ENCODE measurements around the gene RSPH9. TPM values are rescaled to one million over a fixed set of nuclear protein-coding genes. Genes with fewer than 3 reads are reported as not detected.

The RSPH9 gene
- total and polyA plus RNA-seq, 2 donors (not counting 3 experiments of a cell fraction or from before 2014, with no cell fraction given): 0.18 to 0.27 TPM

DNA sequence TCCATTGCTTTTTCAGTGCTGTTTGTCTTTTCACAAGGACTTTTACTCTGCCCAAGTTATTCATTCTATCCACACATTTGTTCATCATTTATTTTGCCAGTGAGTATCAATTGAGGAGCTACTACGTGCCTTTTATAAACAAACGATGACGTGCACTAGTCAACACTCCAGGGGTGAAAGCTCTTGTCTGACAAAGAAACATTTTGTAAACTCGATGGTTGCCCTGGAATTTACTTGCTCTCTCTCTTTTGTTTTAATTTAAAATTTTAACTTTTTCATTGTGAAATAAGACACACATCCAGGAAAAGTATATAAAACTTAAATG, 51.1 kb downstream of the RSPH9 start:
- dilution Hi-C loops (cut with MboI; ENCODE audit: extremely low pct_ligation_motif_present, low sequenced_read_pairs): no loop called here
- peaks cover 24% of the 10 kb centered on the region for H3K4me1 ChIP-seq (ENCODE audit: control insufficient read depth, extremely low read depth, insufficient read depth, low read length)
- POLR2A ChIA-PET: no interaction called here

More for the DNA sequence above, 51.1 kb downstream of the RSPH9 start:
- no TSS peak for BruUV-seq (replicated peaks)
- Histone ChIP-seq H3K9me3 (replicated peaks; ENCODE audit: control insufficient read depth, insufficient read depth, low read length) (no peaks in the 10 kb centered on the region), H3K27me3 (ENCODE audit: control insufficient read depth in 2 of 2, insufficient read depth in 2 of 2, low read length in 2 of 2) (no peaks in the 10 kb centered on the region), H3K9ac (replicated peaks; ENCODE audit: extremely low read depth, insufficient read depth, low read length) (no peak overlapping the region), H3K36me3 (ENCODE audit: control insufficient read depth in 2 of 2, extremely low read depth in 1 of 2, insufficient read depth in 2 of 2, low read length in 2 of 2) (no peaks in the 10 kb centered on the region), H3K9me1 (replicated peaks; ENCODE audit: control insufficient read depth, extremely low read depth, insufficient read depth, low read length) (no peaks in the 10 kb centered on the region), H3K79me2 (ENCODE audit: control insufficient read depth, insufficient read depth, low read length) (no peaks in the 10 kb centered on the region), H4K20me1 (replicated peaks; ENCODE audit: control insufficient read depth, extremely low read depth, insufficient read depth, low read length) (no peaks in the 10 kb centered on the region), H2AFZ (ENCODE audit: low read depth, low read length) (no peak overlapping the region), H3K4me3 (replicated peaks in 1 of 3; ENCODE audit: insufficient read depth in 1 of 3, low read depth in 1 of 3, low read length in 3 of 3) (no peak overlapping the region), H3K4me2 (ENCODE audit: insufficient read depth, low read length) (no peak overlapping the region), H3K27ac (ENCODE audit: insufficient read depth, low read depth, low read length) (no peak overlapping the region)
- intact Hi-C loops (cut with micrococcal nuclease): no loop called here
- no peak for DNase-seq (ENCODE audit: low read depth, low spot score)
- FAIRE-seq: no peak
- TF ChIP-seq POLR2AphosphoS5 (IDR thresholded peaks at IDR 0.05; ENCODE audit: insufficient read depth, low read depth, low read length) (no peak), GATA2 (IDR thresholded peaks at IDR 0.05; ENCODE audit: insufficient read depth, insufficient read length, low read depth, low read length) (no peak), EZH2 (IDR thresholded peaks at IDR 0.05; ENCODE audit: borderline replicate concordance, low read depth, low read length, severe bottlenecking) (no peak), POLR2A (IDR thresholded peaks at IDR 0.05; ENCODE audit: low read depth, low read length) (no peak), FOS (IDR thresholded peaks at IDR 0.05; ENCODE audit: borderline replicate concordance, insufficient read depth, low read length) (no peak), MYC (IDR thresholded peaks at IDR 0.05; ENCODE audit: low read depth, low read length) (no peak), JUN (IDR thresholded peaks at IDR 0.05; ENCODE audit: borderline replicate concordance, insufficient read depth, insufficient read length, low read depth) (no peak)
- TF ChIP-seq, protein P1, sequence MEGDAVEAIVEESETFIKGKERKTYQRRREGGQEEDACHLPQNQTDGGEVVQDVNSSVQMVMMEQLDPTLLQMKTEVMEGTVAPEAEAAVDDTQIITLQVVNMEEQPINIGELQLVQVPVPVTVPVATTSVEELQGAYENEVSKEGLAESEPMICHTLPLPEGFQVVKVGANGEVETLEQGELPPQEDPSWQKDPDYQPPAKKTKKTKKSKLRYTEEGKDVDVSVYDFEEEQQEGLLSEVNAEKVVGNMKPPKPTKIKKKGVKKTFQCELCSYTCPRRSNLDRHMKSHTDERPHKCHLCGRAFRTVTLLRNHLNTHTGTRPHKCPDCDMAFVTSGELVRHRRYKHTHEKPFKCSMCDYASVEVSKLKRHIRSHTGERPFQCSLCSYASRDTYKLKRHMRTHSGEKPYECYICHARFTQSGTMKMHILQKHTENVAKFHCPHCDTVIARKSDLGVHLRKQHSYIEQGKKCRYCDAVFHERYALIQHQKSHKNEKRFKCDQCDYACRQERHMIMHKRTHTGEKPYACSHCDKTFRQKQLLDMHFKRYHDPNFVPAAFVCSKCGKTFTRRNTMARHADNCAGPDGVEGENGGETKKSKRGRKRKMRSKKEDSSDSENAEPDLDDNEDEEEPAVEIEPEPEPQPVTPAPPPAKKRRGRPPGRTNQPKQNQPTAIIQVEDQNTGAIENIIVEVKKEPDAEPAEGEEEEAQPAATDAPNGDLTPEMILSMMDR (IDR thresholded peaks at IDR 0.05; ENCODE audit: extremely low read depth in 1 of 2, insufficient read depth in 1 of 2, low read depth in 1 of 2, low read length in 2 of 2): no peak
- TF ChIP-seq, protein P2, sequence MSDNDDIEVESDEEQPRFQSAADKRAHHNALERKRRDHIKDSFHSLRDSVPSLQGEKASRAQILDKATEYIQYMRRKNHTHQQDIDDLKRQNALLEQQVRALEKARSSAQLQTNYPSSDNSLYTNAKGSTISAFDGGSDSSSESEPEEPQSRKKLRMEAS (IDR thresholded peaks at IDR 0.05; ENCODE audit: insufficient read depth, insufficient read length): no peak
- CTCF ChIA-PET: no interaction called here

All from endothelial cell of umbilical vein (primary cell).